Uterus (tissue), 2 donors: ENCODE results near the gene DRD2.

Source experiments
- CTCF ChIP-seq, 4 experiments: fragments of 200-600 bp in 2 of 4; fragments of 450-650 bp in 2 of 4; sonication (generic) in 2 of 4; IDR thresholded peaks; one replicate each; pipeline ENCODE4 v1.5.1; 2016 to 2019; ENCODE audit warnings: antibody characterized with exemption in 4 of 4, mild to moderate bottlenecking in 2 of 4, moderate library complexity in 1 of 4
- POLR2A ChIP-seq, 2 donors: fragments of 450-650 bp; IDR thresholded peaks; one replicate each; pipeline ENCODE4 v1.6.1; 2016; ENCODE audit warnings: antibody characterized with exemption in 2 of 2, mild to moderate bottlenecking in 1 of 2, moderate library complexity in 1 of 2

GRCh38 chr11:113458189-113458588 is 17.0 kb downstream of the DRD2 start:
- TF ChIP-seq CTCF (IDR thresholded peaks at IDR 0.05) (no peak), POLR2A (IDR thresholded peaks at IDR 0.05) (no peak)
